ENCODE measurements around the gene CYSRT1.

Gene CYSRT1

DNA sequence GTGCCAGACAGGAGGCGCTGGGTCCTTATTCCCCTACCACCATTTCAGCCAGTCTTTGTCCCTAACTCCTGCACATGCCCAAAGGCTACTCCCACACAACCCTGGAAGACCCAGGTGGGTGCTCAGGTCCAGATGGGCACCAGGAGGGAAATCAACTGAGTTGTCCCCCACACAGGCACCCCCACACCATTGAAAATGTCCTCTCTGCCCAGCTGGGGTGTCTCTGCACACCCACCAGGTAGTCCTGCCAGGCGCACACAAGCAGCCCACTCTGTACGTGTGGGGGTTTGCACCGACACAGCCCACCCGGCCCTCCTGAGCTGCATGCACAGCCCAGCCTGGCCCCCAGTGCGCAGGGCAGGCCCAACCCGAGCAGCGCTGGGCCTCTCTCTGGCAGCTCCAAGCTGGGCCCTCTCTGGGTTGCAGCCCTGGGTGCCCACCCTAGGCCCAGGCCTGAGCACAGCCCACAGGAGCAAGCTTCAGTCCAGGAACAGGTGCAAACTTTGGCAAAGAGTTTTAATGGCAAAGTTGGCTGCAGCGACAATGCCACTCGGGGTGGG lies 5.1 kb upstream of the CYSRT1 start:
- peaks cover 31 to 35% of the 10 kb centered on the region in 2 donors for H3K4me1 ChIP-seq (ENCODE audit: control insufficient read depth in 2 of 2, insufficient read depth in 2 of 2, low read length in 2 of 2)
- no peaks in the 10 kb centered on the region for H3K27me3 ChIP-seq (ENCODE audit: control insufficient read depth in 2 of 2, insufficient read depth in 2 of 2, low read length in 2 of 2)
- H3K9ac ChIP-seq (ENCODE audit: low read depth in 1 of 2, low read length in 2 of 2): no peak overlapping the region
- H3K9me3 ChIP-seq (ENCODE audit: control insufficient read depth in 2 of 2, low read length in 2 of 2): no peaks in the 10 kb centered on the region
- no peak overlapping the region for H3K27ac ChIP-seq (ENCODE audit: low read depth in 2 of 2, low read length in 2 of 2)
- no peaks in the 10 kb centered on the region for H3K36me3 ChIP-seq (ENCODE audit: control insufficient read depth in 2 of 2, insufficient read depth in 2 of 2, low read length in 2 of 2)
- H3K4me3 ChIP-seq (ENCODE audit: low read length in 2 of 2): no peak overlapping the region

DNA sequence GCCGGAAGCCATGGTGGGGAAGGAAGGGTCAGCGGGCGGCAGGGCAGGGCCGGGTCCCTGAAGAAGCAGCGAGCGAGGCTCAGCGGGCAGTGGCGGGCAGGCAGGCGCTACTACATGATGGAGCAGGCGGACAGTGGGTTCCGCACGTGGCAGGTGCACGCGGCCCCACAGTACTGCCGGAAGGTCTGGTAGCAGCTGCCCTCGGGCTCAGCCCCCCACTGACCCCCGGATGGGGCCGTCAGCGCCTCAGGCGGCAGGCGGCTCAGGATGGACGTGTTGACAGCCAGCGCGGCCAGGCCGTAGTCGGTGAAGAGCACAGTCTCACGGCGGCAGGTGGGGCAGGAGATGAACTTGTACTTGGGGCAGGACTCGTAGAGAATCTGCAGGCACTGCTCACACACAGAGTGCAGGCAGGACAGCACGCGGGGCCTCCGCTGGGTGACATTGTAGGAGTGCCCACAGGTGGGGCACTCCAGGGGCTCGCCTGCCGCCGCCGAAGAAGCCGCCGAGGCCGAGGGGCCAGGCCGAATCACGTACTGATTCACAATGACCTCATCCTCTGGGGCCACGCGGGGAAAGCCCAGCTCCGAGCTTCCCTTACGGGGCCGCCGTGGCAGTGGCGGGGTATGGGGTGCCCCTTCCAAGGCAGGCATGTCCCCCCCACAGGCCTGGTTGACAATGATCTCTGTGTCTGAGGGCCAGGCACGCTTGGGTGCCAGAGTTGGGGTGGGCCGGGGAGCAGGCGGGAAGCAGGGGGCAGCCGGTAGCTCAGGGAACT lies 4.5 kb upstream of the CYSRT1 start:
- Histone ChIP-seq H3K9ac (ENCODE audit: low read depth in 1 of 2, low read length in 2 of 2) (no peak overlapping the region), H3K36me3 (ENCODE audit: control insufficient read depth in 2 of 2, insufficient read depth in 2 of 2, low read length in 2 of 2) (no peaks in the 10 kb centered on the region), H3K27me3 (ENCODE audit: control insufficient read depth in 2 of 2, insufficient read depth in 2 of 2, low read length in 2 of 2) (no peaks in the 10 kb centered on the region), H3K4me3 (ENCODE audit: low read length in 2 of 2) (no peak overlapping the region), H3K9me3 (ENCODE audit: control insufficient read depth in 2 of 2, low read length in 2 of 2) (no peaks in the 10 kb centered on the region), H3K27ac (ENCODE audit: low read depth in 2 of 2, low read length in 2 of 2) (no peak overlapping the region), H3K4me1 (ENCODE audit: control insufficient read depth in 2 of 2, insufficient read depth in 2 of 2, low read length in 2 of 2) (peaks cover 31 to 35% of the 10 kb centered on the region in 2 donors)

DNA sequence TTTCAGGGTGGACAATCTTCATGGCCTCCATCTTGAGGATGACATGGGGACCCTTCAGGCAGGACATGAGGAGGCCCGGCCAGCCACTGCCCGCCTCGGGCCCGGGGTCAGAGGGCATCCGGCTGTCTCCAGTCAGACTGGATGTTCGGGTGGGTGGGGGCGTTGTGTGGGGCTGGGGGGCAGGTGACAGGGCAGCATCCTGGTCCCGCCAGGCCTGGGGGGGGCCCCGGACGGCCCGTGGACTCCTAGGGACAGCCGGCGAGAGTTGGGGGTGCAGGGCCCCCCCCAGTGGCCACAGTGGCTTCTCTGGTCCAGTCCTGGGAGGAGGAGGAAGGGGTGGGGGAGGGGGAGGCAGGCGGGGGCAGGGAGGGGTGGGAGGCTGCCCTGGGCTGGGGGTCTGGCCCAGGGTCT lies 3.9 kb upstream of the CYSRT1 start:
- H3K9me3 ChIP-seq (ENCODE audit: control insufficient read depth in 2 of 2, low read length in 2 of 2): no peaks in the 10 kb centered on the region
- H3K36me3 ChIP-seq (ENCODE audit: control insufficient read depth in 2 of 2, insufficient read depth in 2 of 2, low read length in 2 of 2): no peaks in the 10 kb centered on the region
- no peak overlapping the region for H3K4me3 ChIP-seq (ENCODE audit: low read length in 2 of 2)
- peaks cover 31 to 35% of the 10 kb centered on the region in 2 donors for H3K4me1 ChIP-seq (ENCODE audit: control insufficient read depth in 2 of 2, insufficient read depth in 2 of 2, low read length in 2 of 2)
- no peaks in the 10 kb centered on the region for H3K27me3 ChIP-seq (ENCODE audit: control insufficient read depth in 2 of 2, insufficient read depth in 2 of 2, low read length in 2 of 2)
- H3K27ac ChIP-seq (ENCODE audit: low read depth in 2 of 2, low read length in 2 of 2): no peak overlapping the region
- no peak overlapping the region for H3K9ac ChIP-seq (ENCODE audit: low read depth in 1 of 2, low read length in 2 of 2)

GRCh38 chr9:137221506-137222111 lies 3.4 kb upstream of the CYSRT1 start:
- Histone ChIP-seq H3K4me1 (ENCODE audit: control insufficient read depth in 2 of 2, insufficient read depth in 2 of 2, low read length in 2 of 2) (peaks cover 34 to 40% of the 10 kb centered on the region in 2 donors), H3K36me3 (ENCODE audit: control insufficient read depth in 2 of 2, insufficient read depth in 2 of 2, low read length in 2 of 2) (no peaks in the 10 kb centered on the region), H3K27me3 (ENCODE audit: control insufficient read depth in 2 of 2, insufficient read depth in 2 of 2, low read length in 2 of 2) (no peaks in the 10 kb centered on the region), H3K9ac (ENCODE audit: low read depth in 1 of 2, low read length in 2 of 2) (peak overlapping the region in 1 of 2 donors; percentile 4), H3K27ac (ENCODE audit: low read depth in 2 of 2, low read length in 2 of 2) (no peak overlapping the region), H3K4me3 (ENCODE audit: low read length in 2 of 2) (peak overlapping the region in 1 of 2 donors; percentile 35), H3K9me3 (ENCODE audit: control insufficient read depth in 2 of 2, low read length in 2 of 2) (no peaks in the 10 kb centered on the region)

DNA sequence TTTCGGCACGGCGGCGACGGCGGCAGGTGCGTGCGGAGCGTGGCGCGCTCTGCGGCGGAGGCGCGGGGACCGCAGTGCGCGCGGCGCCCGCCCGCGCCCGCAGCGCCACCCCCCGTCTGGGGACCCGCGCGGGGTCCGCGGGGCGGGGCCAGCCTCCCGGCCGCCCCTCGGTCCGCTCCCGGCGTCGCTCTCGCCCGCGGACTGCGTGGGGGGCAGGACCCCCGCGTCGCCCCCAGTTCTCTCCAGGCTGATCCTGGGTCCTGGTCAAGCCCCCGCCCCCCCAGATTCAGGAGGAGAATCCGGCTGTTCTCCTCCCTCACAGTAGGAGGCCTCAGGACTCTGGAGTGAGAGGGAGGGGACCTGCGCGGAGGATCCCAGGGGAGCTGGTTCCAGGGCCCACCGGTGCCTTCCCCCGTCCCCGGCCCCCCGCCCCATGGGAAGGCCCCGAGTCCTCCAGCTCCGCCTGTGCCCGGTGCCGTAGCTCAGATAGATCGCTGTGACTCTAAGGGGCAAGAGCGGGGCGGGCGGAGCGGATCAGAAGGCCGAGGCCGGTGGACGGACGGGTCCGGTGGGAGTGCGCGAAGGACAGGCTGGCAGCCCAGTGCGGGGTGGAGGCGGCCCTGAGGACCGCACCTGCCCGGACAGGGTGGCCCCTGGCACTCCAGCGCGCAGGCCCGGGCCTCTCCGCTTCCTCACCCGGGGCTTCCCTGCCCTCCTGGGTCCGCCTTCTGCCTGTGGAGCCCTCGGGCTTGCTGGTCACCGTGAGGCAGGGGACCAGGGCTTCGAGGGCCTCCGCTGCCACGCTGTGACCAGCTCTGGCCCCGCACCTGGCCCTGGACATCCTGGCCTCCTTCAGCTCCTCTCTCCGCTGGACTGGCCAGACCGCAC lies 2.5 kb upstream of the CYSRT1 start, which contains the start of gene RNF208:
RNF208 (minus strand) TSS at position 51 of the 888 bp plus-strand sequence. CDS start 1,028 bp downstream, outside the sequence.
- H3K4me3 ChIP-seq (ENCODE audit: low read length in 2 of 2): peak within 1 kb of the TSS; percentile 63 to 81
- H3K36me3 ChIP-seq (ENCODE audit: control insufficient read depth in 2 of 2, insufficient read depth in 2 of 2, low read length in 2 of 2): no peaks in the 10 kb centered on the region
- H3K27ac ChIP-seq (ENCODE audit: low read depth in 2 of 2, low read length in 2 of 2): peak within 1 kb of the TSS; percentile 88 to 89
- H3K9ac ChIP-seq (ENCODE audit: low read depth in 1 of 2, low read length in 2 of 2): peak within 1 kb of the TSS; percentile 65
- H3K9me3 ChIP-seq (ENCODE audit: control insufficient read depth in 2 of 2, low read length in 2 of 2): no peaks in the 10 kb centered on the region
- H3K4me1 ChIP-seq (ENCODE audit: control insufficient read depth in 2 of 2, insufficient read depth in 2 of 2, low read length in 2 of 2): peaks cover 39 to 42% of the 10 kb centered on the region in 2 donors
- H3K27me3 ChIP-seq (ENCODE audit: control insufficient read depth in 2 of 2, insufficient read depth in 2 of 2, low read length in 2 of 2): no peaks in the 10 kb centered on the region

- no peaks in the 10 kb centered on the region for H3K36me3 ChIP-seq (ENCODE audit: control insufficient read depth in 2 of 2, insufficient read depth in 2 of 2, low read length in 2 of 2)
- H3K27me3 ChIP-seq (ENCODE audit: control insufficient read depth in 2 of 2, insufficient read depth in 2 of 2, low read length in 2 of 2): peaks cover 0 to 2% of the 10 kb centered on the region in 2 donors
- H3K9ac ChIP-seq (ENCODE audit: low read depth in 1 of 2, low read length in 2 of 2): peak overlapping the region; percentile 87 to 93
- H3K4me3 ChIP-seq (ENCODE audit: low read length in 2 of 2): peak overlapping the region; percentile 81 to 88
- H3K27ac ChIP-seq (ENCODE audit: low read depth in 2 of 2, low read length in 2 of 2): peak overlapping the region; percentile 88 to 89
- peaks cover 32 to 35% of the 10 kb centered on the region in 2 donors for H3K4me1 ChIP-seq (ENCODE audit: control insufficient read depth in 2 of 2, insufficient read depth in 2 of 2, low read length in 2 of 2)
- H3K9me3 ChIP-seq (ENCODE audit: control insufficient read depth in 2 of 2, low read length in 2 of 2): no peaks in the 10 kb centered on the region
These were observed 1.6 kb upstream of the CYSRT1 start for GRCh38 chr9:137223078-137223970.

DNA sequence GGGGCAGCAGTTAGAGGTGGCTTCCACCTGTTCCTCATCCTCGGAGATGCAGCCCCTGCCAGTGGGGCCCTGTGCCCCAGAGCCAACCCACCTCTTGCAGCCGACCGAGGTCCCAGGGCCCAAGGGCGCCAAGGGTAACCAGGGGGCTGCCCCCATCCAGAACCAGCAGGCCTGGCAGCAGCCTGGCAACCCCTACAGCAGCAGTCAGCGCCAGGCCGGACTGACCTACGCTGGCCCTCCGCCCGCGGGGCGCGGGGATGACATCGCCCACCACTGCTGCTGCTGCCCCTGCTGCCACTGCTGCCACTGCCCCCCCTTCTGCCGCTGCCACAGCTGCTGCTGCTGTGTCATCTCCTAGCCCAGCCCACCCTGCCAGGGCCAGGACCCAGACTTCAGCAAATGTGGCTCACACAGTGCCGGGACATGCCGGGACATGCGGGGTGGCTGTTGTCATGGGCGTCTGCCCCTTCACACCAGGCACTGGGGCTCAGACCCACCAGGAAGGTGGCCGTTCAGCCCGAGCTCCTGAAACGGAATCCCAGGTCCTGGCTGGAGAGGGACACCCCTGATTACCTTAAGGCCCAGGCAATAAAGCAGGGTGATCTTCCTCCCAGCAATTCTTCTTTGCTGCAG lies 841 bp downstream of the CYSRT1 start:
- Histone ChIP-seq H3K36me3 (ENCODE audit: control insufficient read depth in 2 of 2, insufficient read depth in 2 of 2, low read length in 2 of 2) (no peaks in the 10 kb centered on the region), H3K4me1 (ENCODE audit: control insufficient read depth in 2 of 2, insufficient read depth in 2 of 2, low read length in 2 of 2) (peaks cover 31 to 45% of the 10 kb centered on the region in 2 donors), H3K9me3 (ENCODE audit: control insufficient read depth in 2 of 2, low read length in 2 of 2) (no peaks in the 10 kb centered on the region), H3K27ac (ENCODE audit: low read depth in 2 of 2, low read length in 2 of 2) (no peak overlapping the region), H3K4me3 (ENCODE audit: low read length in 2 of 2) (no peak overlapping the region), H3K27me3 (ENCODE audit: control insufficient read depth in 2 of 2, insufficient read depth in 2 of 2, low read length in 2 of 2) (peaks cover 4 to 18% of the 10 kb centered on the region in 2 donors), H3K9ac (ENCODE audit: low read depth in 1 of 2, low read length in 2 of 2) (no peak overlapping the region)

- H3K9me3 ChIP-seq (ENCODE audit: control insufficient read depth in 2 of 2, low read length in 2 of 2): no peaks in the 10 kb centered on the region
- no peak overlapping the region for H3K4me3 ChIP-seq (ENCODE audit: low read length in 2 of 2)
- peaks cover 6 to 20% of the 10 kb centered on the region in 2 donors for H3K27me3 ChIP-seq (ENCODE audit: control insufficient read depth in 2 of 2, insufficient read depth in 2 of 2, low read length in 2 of 2)
- H3K9ac ChIP-seq (ENCODE audit: low read depth in 1 of 2, low read length in 2 of 2): peak overlapping the region in 1 of 2 donors; percentile 4
- peaks cover 29 to 45% of the 10 kb centered on the region in 2 donors for H3K4me1 ChIP-seq (ENCODE audit: control insufficient read depth in 2 of 2, insufficient read depth in 2 of 2, low read length in 2 of 2)
- no peak overlapping the region for H3K27ac ChIP-seq (ENCODE audit: low read depth in 2 of 2, low read length in 2 of 2)
- no peaks in the 10 kb centered on the region for H3K36me3 ChIP-seq (ENCODE audit: control insufficient read depth in 2 of 2, insufficient read depth in 2 of 2, low read length in 2 of 2)
These were observed 1.5 kb downstream of the CYSRT1 start for GRCh38 chr9:137226338-137227053.

Data from mucosa of rectum (tissue), 2 donors.